Ishikawa (cell line): ENCODE results near the gene RFX5.

Source experiments
- CEBPB ChIP-seq: IDR thresholded peaks from 2 replicates; pipeline ENCODE4 v1.6.1; 2012
- CREB1 ChIP-seq: IDR thresholded peaks from 2 replicates; pipeline ENCODE4 v1.6.1; 2012; ENCODE audit warnings: low read depth
- EGR1 ChIP-seq: IDR thresholded peaks from 2 replicates; pipeline ENCODE4 v1.6.1; 2012
- EP300 ChIP-seq: IDR thresholded peaks from 2 replicates; pipeline ENCODE4 v1.6.1; 2012; ENCODE audit warnings: borderline replicate concordance
- FOXM1 ChIP-seq: IDR thresholded peaks from 2 replicates; pipeline ENCODE4 v1.6.1; 2012; ENCODE audit warnings: low read depth, borderline replicate concordance
- NFIC ChIP-seq: IDR thresholded peaks from 2 replicates; pipeline ENCODE4 v1.6.1; 2012
- RAD21 ChIP-seq: IDR thresholded peaks from 2 replicates; pipeline ENCODE4 v1.6.1; 2012; ENCODE audit warnings: low read depth
- REST ChIP-seq: IDR thresholded peaks from 2 replicates; pipeline ENCODE4 v1.6.1; 2012; ENCODE audit warnings: low read depth, mild to moderate bottlenecking
- TAF1 ChIP-seq: IDR thresholded peaks from 2 replicates; pipeline ENCODE4 v1.6.1; 2012; ENCODE audit warnings: low read depth, mild to moderate bottlenecking
- TCF12 ChIP-seq: IDR thresholded peaks from 2 replicates; pipeline ENCODE4 v1.6.1; 2012; ENCODE audit warnings: low read depth
- TEAD4 ChIP-seq: IDR thresholded peaks from 2 replicates; pipeline ENCODE4 v1.6.1; 2012
- USF1 ChIP-seq: IDR thresholded peaks from 2 replicates; pipeline ENCODE4 v1.6.1; 2012
- YY1 ChIP-seq: IDR thresholded peaks from 2 replicates; pipeline ENCODE4 v1.6.1; 2012; ENCODE audit warnings: low read depth
- ZBTB7A ChIP-seq: IDR thresholded peaks from 2 replicates; pipeline ENCODE4 v1.6.1; 2012; ENCODE audit warnings: low read depth
- TF ChIP-seq, protein P1 (sequence below): IDR thresholded peaks from 2 replicates; pipeline ENCODE4 v1.6.1; 2012

Gene RFX5

GRCh38 chr1:151313501-151313900, 33.6 kb downstream of the RFX5 start:
- TF ChIP-seq NFIC (no peak), REST (no peak), CREB1 (no peak), EP300 (no peak), EGR1 (no peak), RAD21 (no peak), FOXM1 (no peak), CEBPB (no peak), TEAD4 (no peak), TCF12 (no peak), ZBTB7A (no peak), YY1 (no peak)
- TF ChIP-seq, protein P1, sequence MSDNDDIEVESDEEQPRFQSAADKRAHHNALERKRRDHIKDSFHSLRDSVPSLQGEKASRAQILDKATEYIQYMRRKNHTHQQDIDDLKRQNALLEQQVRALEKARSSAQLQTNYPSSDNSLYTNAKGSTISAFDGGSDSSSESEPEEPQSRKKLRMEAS = no peak

GRCh38 chr1:151312826-151313225, 34.2 kb downstream of the RFX5 start:
- no peak for TF ChIP-seq NFIC
- no peak for TF ChIP-seq CEBPB
- no peak for TF ChIP-seq RAD21
- TF ChIP-seq USF1 = no peak
- no peak for TF ChIP-seq ZBTB7A
- no peak for TF ChIP-seq YY1
- no peak for TF ChIP-seq TAF1
- TF ChIP-seq TCF12 = no peak
- no peak for TF ChIP-seq CREB1
- no peak for TF ChIP-seq TEAD4
- TF ChIP-seq FOXM1 = no peak
- no peak for TF ChIP-seq REST
- no peak for TF ChIP-seq EGR1
- TF ChIP-seq, protein P1 = no peak
- no peak for TF ChIP-seq EP300

DNA sequence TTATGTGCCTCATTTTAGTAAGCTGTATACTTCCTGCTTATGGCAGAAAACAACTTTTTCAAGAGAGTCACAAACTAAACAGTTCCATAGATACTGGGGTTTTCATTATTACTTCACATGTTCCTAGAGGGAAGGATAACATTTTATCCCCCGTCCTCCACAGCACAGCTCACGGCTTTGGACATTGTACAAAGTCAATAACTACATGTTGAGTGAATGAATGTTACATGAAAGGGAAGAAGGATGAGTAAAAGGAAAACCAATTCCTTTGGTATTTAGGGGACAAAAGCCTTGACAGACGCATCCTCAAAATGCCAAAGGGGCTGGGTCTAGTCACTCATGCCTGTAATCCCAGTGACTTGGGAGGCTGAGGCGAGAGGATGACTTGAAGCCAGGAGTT, 34.6 kb downstream of the RFX5 start:
- TF ChIP-seq TCF12 = no peak
- no peak for TF ChIP-seq YY1
- TF ChIP-seq EGR1 = no peak
- TF ChIP-seq FOXM1 = no peak
- no peak for TF ChIP-seq TEAD4
- no peak for TF ChIP-seq EP300
- TF ChIP-seq ZBTB7A = no peak
- no peak for TF ChIP-seq CEBPB
- TF ChIP-seq TAF1 = no peak
- TF ChIP-seq, protein P1 = no peak
- TF ChIP-seq NFIC = no peak
- TF ChIP-seq REST = no peak
- no peak for TF ChIP-seq CREB1
- TF ChIP-seq RAD21 = no peak
- TF ChIP-seq USF1 = no peak

GRCh38 chr1:151311589-151312331, 35.3 kb downstream of the RFX5 start:
- TF ChIP-seq CEBPB (peak; percentile 85), NFIC (peak; percentile 33; the same call in 1 of the 2 replicates), EP300 (no peak), TAF1 (no peak), TCF12 (peak; percentile 58; the same call in 1 of the 2 replicates)
